H9 (cell line): ENCODE measurements around the gene PPA1. TPM values are rescaled to one million over a fixed set of nuclear protein-coding genes. Genes with fewer than 3 reads are reported as not detected.
"Not testable (repeated sequence)": the region's sequence is repeated elsewhere in the genome, so short reads cannot be mapped to it uniquely, and the experiment has no call there.

Experiments used
- DNase-seq: peaks from one replicate; pipeline ENCODE4 v3.0.0-alpha.2; 2017
- H2AFZ ChIP-seq: one replicate; pipeline ENCODE4 v1.6.1; 2013; ENCODE audit warnings: mild to moderate bottlenecking, low read length, control low read depth, moderate library complexity
- H2AK5ac ChIP-seq: 2 replicates; pipeline ENCODE4 v1.6.1; 2013; ENCODE audit warnings: low read length, control low read depth, mixed read lengths; ENCODE audit not compliant: insufficient read length
- H2BK120ac ChIP-seq: one replicate; pipeline ENCODE4 v1.6.1; 2013; ENCODE audit warnings: low read depth, mild to moderate bottlenecking, low read length, control low read depth, inconsistent platforms; ENCODE audit not compliant: poor library complexity, severe bottlenecking
- H2BK12ac ChIP-seq: 2 replicates; pipeline ENCODE4 v1.6.1; 2013; ENCODE audit warnings: low read length, control low read depth, mixed read lengths, low read depth; ENCODE audit not compliant: insufficient read length
- H2BK15ac ChIP-seq: 2 replicates; pipeline ENCODE4 v1.6.1; 2013; ENCODE audit warnings: low read depth, low read length, control low read depth
- H2BK20ac ChIP-seq: one replicate; pipeline ENCODE4 v1.6.1; 2013; ENCODE audit warnings: low read depth, mild to moderate bottlenecking, low read length, control low read depth, inconsistent platforms; ENCODE audit not compliant: poor library complexity, severe bottlenecking
- H2BK5ac ChIP-seq: 2 replicates; pipeline ENCODE4 v1.6.1; 2013; ENCODE audit warnings: low read length, control low read depth, mixed read lengths; ENCODE audit not compliant: insufficient read length
- H3K14ac ChIP-seq: 2 replicates; pipeline ENCODE4 v1.6.1; 2013; ENCODE audit warnings: low read length, control low read depth; ENCODE audit not compliant: insufficient read depth
- H3K18ac ChIP-seq: 2 replicates; pipeline ENCODE4 v1.6.1; 2013; ENCODE audit warnings: low read depth, mild to moderate bottlenecking, mixed read lengths, low read length, control low read depth; ENCODE audit not compliant: insufficient read length
- H3K23ac ChIP-seq: 2 replicates; pipeline ENCODE4 v1.6.1; 2013; ENCODE audit warnings: low read length, control low read depth, mixed read lengths, low read depth; ENCODE audit not compliant: insufficient read length
- H3K23me2 ChIP-seq: 2 replicates; pipeline ENCODE4 v1.6.1; 2013; ENCODE audit warnings: low read depth, mild to moderate bottlenecking, mixed read lengths, low read length, control low read depth; ENCODE audit not compliant: insufficient read length, poor library complexity, severe bottlenecking
- H3K27ac ChIP-seq: 2 replicates; pipeline ENCODE4 v1.5.1; 2013; ENCODE audit warnings: low read length, control low read depth, mixed read lengths, low read depth; ENCODE audit not compliant: insufficient read length
- H3K27me3 ChIP-seq: 2 replicates; pipeline ENCODE4 v1.6.1; 2013; ENCODE audit warnings: low read length, control low read depth, inconsistent platforms; ENCODE audit not compliant: insufficient read depth
- H3K4ac ChIP-seq: 2 replicates; pipeline ENCODE4 v1.6.1; 2013; ENCODE audit warnings: low read depth, mild to moderate bottlenecking, control low read depth, inconsistent platforms, low read length, moderate library complexity
- H3K4me1 ChIP-seq: 2 replicates; pipeline ENCODE4 v1.6.1; 2013; ENCODE audit warnings: low read length, control low read depth, inconsistent platforms; ENCODE audit not compliant: insufficient read depth
- H3K4me2 ChIP-seq: 2 replicates; pipeline ENCODE4 v1.6.1; 2013; ENCODE audit warnings: low read length, control low read depth, mixed read lengths; ENCODE audit not compliant: insufficient read length, insufficient read depth
- H3K56ac ChIP-seq: 2 replicates; pipeline ENCODE4 v1.6.1; 2013; ENCODE audit warnings: low read depth, mild to moderate bottlenecking, mixed read lengths, low read length, control low read depth; ENCODE audit not compliant: insufficient read length
- H3K79me1 ChIP-seq: 2 replicates; pipeline ENCODE4 v1.6.1; 2013; ENCODE audit warnings: low read depth, mild to moderate bottlenecking, moderate library complexity, low read length, control low read depth, inconsistent platforms; ENCODE audit not compliant: insufficient read depth, poor library complexity, severe bottlenecking
- H3K79me2 ChIP-seq: 2 replicates; pipeline ENCODE4 v1.6.1; 2013; ENCODE audit warnings: low read length, control low read depth, inconsistent platforms; ENCODE audit not compliant: insufficient read depth
- H3K9ac ChIP-seq: 2 replicates; pipeline ENCODE4 v1.6.1; 2013; ENCODE audit warnings: low read length, control low read depth, mixed read lengths; ENCODE audit not compliant: insufficient read length; ENCODE audit errors: extremely low read depth
- H3K9me3 ChIP-seq: one replicate; pipeline ENCODE4 v1.6.1; 2013; ENCODE audit warnings: low read depth, low read length, inconsistent platforms; ENCODE audit not compliant: control insufficient read depth
- H3T11ph ChIP-seq: one replicate; pipeline ENCODE4 v1.6.1; 2013; ENCODE audit warnings: mild to moderate bottlenecking, low read length, control low read depth, inconsistent platforms
- H4K20me1 ChIP-seq: one replicate; pipeline ENCODE4 v1.6.1; 2013; ENCODE audit not compliant: control insufficient read depth, insufficient read length, insufficient read depth
- H4K5ac ChIP-seq: 2 replicates; pipeline ENCODE4 v1.6.1; 2013; ENCODE audit warnings: low read depth, mild to moderate bottlenecking, mixed read lengths, low read length, control low read depth; ENCODE audit not compliant: insufficient read length
- H4K8ac ChIP-seq: replicated peaks from 2 replicates; pipeline ENCODE4 v1.6.1; 2013; ENCODE audit warnings: low read length, control low read depth, mixed read lengths, low read depth; ENCODE audit not compliant: insufficient read length
- H4K91ac ChIP-seq: 2 replicates; pipeline ENCODE4 v1.6.1; 2013; ENCODE audit warnings: low read depth, mild to moderate bottlenecking, moderate library complexity, mixed read lengths, low read length, control low read depth; ENCODE audit not compliant: insufficient read length
- H3K27ac Mint-ChIP-seq, 3 experiments: 2 replicates in 2 of 3; 3 replicates in 1 of 3; pipeline ENCODE4 v1.8.0; 2020 to 2021; ENCODE audit warnings: mixed read lengths in 3 of 3, mild to moderate bottlenecking in 1 of 3, moderate library complexity in 1 of 3
- H3K27me3 Mint-ChIP-seq: 2 replicates; pipeline ENCODE4 v1.8.0; 2021; ENCODE audit warnings: low read depth, mild to moderate bottlenecking, moderate library complexity, mixed read lengths
- H3K36me3 Mint-ChIP-seq, 3 experiments: 2 replicates in 2 of 3; 3 replicates in 1 of 3; pipeline ENCODE4 v1.8.0; 2020 to 2021; ENCODE audit warnings: low read depth in 3 of 3, mixed read lengths in 3 of 3; ENCODE audit not compliant: insufficient read depth in 1 of 3
- H3K4me1 Mint-ChIP-seq, 2 experiments: 2 replicates each; pipeline ENCODE4 v1.8.0; 2020; ENCODE audit warnings: mixed read lengths in 2 of 2
- H3K4me3 Mint-ChIP-seq, 2 experiments: 2 replicates in 1 of 2; 3 replicates in 1 of 2; pipeline ENCODE4 v1.8.0; 2020 to 2021; ENCODE audit warnings: mild to moderate bottlenecking in 2 of 2, mixed read lengths in 2 of 2, moderate library complexity in 1 of 2
- H3K9me3 Mint-ChIP-seq, 2 experiments: 2 replicates in 1 of 2; 3 replicates in 1 of 2; pipeline ENCODE4 v1.8.0; 2020; ENCODE audit warnings: mild to moderate bottlenecking in 2 of 2, mixed read lengths in 2 of 2, moderate library complexity in 1 of 2
- WGBS: extraction: QIAGEN DNeasy Blood & Tissue Kit; methylation state at CpG from one replicate; pipeline ENCODE4 v1.1.7; 2013; ENCODE audit warnings: missing lambda C conversion rate, low lambda C conversion rate, mixed read lengths; ENCODE audit not compliant: insufficient read length; ENCODE audit errors: extremely low coverage; 5-methylcytosine and 5-hydroxymethylcytosine counted together
- total RNA-seq: library from RNA; stranded (reverse); gene quantifications from 2 replicates; pipeline ENCODE4 v1.2.1, GENCODE V29; 2021
- TF ChIP-seq, protein P1 (sequence below): fragments of 200-600 bp; sonication (generic); conservative IDR thresholded peaks from 3 replicates; pipeline ENCODE4 v1.8.0; 2021; ENCODE audit warnings: antibody characterized with exemption, mild to moderate bottlenecking

The PPA1 gene
- total RNA-seq, 1 experiment from 2014 or later, result 115 TPM

GRCh38 chr10:70223728-70224127 lies 9.5 kb downstream of the PPA1 start:
- H3K79me2 ChIP-seq, result peaks cover 4% of the 10 kb centered on the region; the same call in 1 of the 2 replicates

DNA sequence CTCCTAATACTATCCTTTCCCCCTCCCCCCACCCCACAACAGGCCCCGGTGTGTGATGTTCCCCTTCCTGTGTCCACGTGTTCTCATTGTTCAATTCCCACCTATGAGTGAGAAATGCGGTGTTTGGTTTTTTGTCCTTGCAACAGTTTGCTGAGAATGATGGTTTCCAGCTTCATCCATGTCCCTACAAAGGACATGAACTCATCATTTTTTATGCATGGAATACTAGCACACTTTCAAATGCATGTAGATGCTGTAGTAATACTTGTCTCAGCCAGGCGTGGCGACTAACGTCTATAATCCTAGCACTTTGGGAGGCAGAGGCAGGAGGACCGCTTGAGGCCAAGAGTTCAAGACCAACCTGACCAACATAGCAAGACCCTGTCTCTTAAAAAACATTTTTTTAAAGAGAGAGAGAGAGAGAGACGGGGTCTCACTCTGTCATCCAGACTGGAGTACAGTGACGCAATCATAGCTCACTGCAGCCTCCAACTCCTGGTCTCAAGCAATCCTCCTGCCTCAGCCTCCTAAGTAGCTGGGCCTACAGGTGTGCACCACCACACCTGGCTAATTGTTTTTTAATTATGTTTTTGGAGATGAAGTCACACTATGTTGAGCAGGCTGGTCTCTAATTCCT lies 10.3 kb downstream of the PPA1 start:
- not testable (repeated sequence) for H3K14ac ChIP-seq, H2BK12ac ChIP-seq, H3K18ac ChIP-seq, H3K4me1 ChIP-seq, H2BK5ac ChIP-seq, H3K27me3 ChIP-seq, H3K9me3 Mint-ChIP-seq, DNase-seq, H3K79me2 ChIP-seq, H2AK5ac ChIP-seq, H3T11ph ChIP-seq, H3K56ac ChIP-seq, H3K4me3 Mint-ChIP-seq, H2BK20ac ChIP-seq, H3K4me1 Mint-ChIP-seq, H2AFZ ChIP-seq, H2BK120ac ChIP-seq, H3K23ac ChIP-seq, H4K5ac ChIP-seq, H3K4me2 ChIP-seq, H4K8ac ChIP-seq, H2BK15ac ChIP-seq, H3K79me1 ChIP-seq, H3K4ac ChIP-seq, H4K20me1 ChIP-seq, H3K27ac ChIP-seq, H4K91ac ChIP-seq, H3K27me3 Mint-ChIP-seq, H3K9me3 ChIP-seq, H3K9ac ChIP-seq, H3K23me2 ChIP-seq
- Mint-ChIP-seq H3K27ac (peak overlapping the region in 1 of 3 experiments; percentile 94; a peak in 2 of 7 replicates), H3K36me3 (peaks cover 0 to 21% (median 7%) of the 10 kb centered on the region in 3 experiments; a peak in 4 of 7 replicates)
- WGBS, result no CpG with 5 or more reads among the region's 9 CpGs

More at GRCh38 chr10:70223728-70224127, 9.5 kb downstream of the PPA1 start:
- H3K4ac ChIP-seq, result no peak overlapping the region
- H3K4me3 Mint-ChIP-seq, result no peak overlapping the region
- no peak overlapping the region for H2BK20ac ChIP-seq
- TF ChIP-seq, protein P1, sequence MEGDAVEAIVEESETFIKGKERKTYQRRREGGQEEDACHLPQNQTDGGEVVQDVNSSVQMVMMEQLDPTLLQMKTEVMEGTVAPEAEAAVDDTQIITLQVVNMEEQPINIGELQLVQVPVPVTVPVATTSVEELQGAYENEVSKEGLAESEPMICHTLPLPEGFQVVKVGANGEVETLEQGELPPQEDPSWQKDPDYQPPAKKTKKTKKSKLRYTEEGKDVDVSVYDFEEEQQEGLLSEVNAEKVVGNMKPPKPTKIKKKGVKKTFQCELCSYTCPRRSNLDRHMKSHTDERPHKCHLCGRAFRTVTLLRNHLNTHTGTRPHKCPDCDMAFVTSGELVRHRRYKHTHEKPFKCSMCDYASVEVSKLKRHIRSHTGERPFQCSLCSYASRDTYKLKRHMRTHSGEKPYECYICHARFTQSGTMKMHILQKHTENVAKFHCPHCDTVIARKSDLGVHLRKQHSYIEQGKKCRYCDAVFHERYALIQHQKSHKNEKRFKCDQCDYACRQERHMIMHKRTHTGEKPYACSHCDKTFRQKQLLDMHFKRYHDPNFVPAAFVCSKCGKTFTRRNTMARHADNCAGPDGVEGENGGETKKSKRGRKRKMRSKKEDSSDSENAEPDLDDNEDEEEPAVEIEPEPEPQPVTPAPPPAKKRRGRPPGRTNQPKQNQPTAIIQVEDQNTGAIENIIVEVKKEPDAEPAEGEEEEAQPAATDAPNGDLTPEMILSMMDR, result no peak
- DNase-seq, result no peak
- no peak overlapping the region for H3K27ac ChIP-seq
- H2BK15ac ChIP-seq, result no peak overlapping the region
- no peaks in the 10 kb centered on the region for H3K4me1 ChIP-seq
- H4K8ac ChIP-seq, result no peak overlapping the region
- H3K27ac Mint-ChIP-seq, result no peak overlapping the region
- H3K14ac ChIP-seq, result no peak overlapping the region
- H2AFZ ChIP-seq, result no peak overlapping the region
- no peak overlapping the region for H2BK12ac ChIP-seq
- H4K20me1 ChIP-seq, result no peaks in the 10 kb centered on the region
- H3K18ac ChIP-seq, result no peak overlapping the region
- H3K36me3 Mint-ChIP-seq, result peaks cover 0 to 21% (median 3%) of the 10 kb centered on the region in 3 experiments; a peak in 3 of 7 replicates
- H3K27me3 Mint-ChIP-seq, result no peaks in the 10 kb centered on the region
- H2AK5ac ChIP-seq, result no peak overlapping the region
- H3K9me3 Mint-ChIP-seq, result no peaks in the 10 kb centered on the region
- H2BK5ac ChIP-seq, result no peak overlapping the region
- 100% methylated on average over 2 of the region's 2 CpGs for WGBS
- no peaks in the 10 kb centered on the region for H3K9me3 ChIP-seq
- no peaks in the 10 kb centered on the region for H3K23me2 ChIP-seq
- no peak overlapping the region for H3K56ac ChIP-seq
- no peak overlapping the region for H3K23ac ChIP-seq
- H2BK120ac ChIP-seq, result no peak overlapping the region
- no peaks in the 10 kb centered on the region for H3K79me1 ChIP-seq
- no peak overlapping the region for H4K5ac ChIP-seq
- H3T11ph ChIP-seq, result no peak overlapping the region
- H3K4me1 Mint-ChIP-seq, result no peaks in the 10 kb centered on the region
- no peak overlapping the region for H3K9ac ChIP-seq
- no peak overlapping the region for H4K91ac ChIP-seq
- no peak overlapping the region for H3K4me2 ChIP-seq
- no peaks in the 10 kb centered on the region for H3K27me3 ChIP-seq
